K562 (cell line): ENCODE measurements around the gene F12. TPM values are rescaled to one million over a fixed set of nuclear protein-coding genes. Genes with fewer than 3 reads are reported as not detected.

Source experiments
- ATF7 ChIP-seq: fragments of 450-650 bp; IDR thresholded peaks from 2 replicates; pipeline ENCODE4 v1.7.1; 2014; ENCODE audit warnings: mild to moderate bottlenecking, moderate library complexity
- CHD2 ChIP-seq: IDR thresholded peaks from 2 replicates; pipeline ENCODE4 v1.6.1; 2011; ENCODE audit warnings: low read depth, low read length
- FOXP1 ChIP-seq: sonication (generic); formaldehyde crosslinking; IDR thresholded peaks from 2 replicates; pipeline ENCODE4 v1.8.0; 2022; ENCODE audit warnings: mild to moderate bottlenecking, missing genetic modification reagents
- KDM1A ChIP-seq, 2 experiments: fragments of 450-650 bp; IDR thresholded peaks; 2 replicates each; pipeline ENCODE4 v1.6.1; 2016; ENCODE audit warnings: mild to moderate bottlenecking in 2 of 2
- MXI1 ChIP-seq: IDR thresholded peaks from 2 replicates; pipeline ENCODE4 v1.6.1; 2011; ENCODE audit warnings: low read depth, mild to moderate bottlenecking, improper control_type of control experiment, low read length
- NR0B1 ChIP-seq: fragments of 450-650 bp; IDR thresholded peaks from one replicate; pipeline ENCODE4 v1.6.1; 2018; ENCODE audit warnings: mild to moderate bottlenecking, moderate library complexity; ENCODE audit not compliant: partially characterized antibody
- PTBP1 ChIP-seq: fragments of 200-400 bp; formaldehyde crosslinking; IDR thresholded peaks from 2 replicates; pipeline ENCODE4 v1.6.1; 2017; ENCODE audit warnings: low read depth, low read length
- ZBTB33 ChIP-seq: sonication (generic); formaldehyde crosslinking; IDR thresholded peaks from 2 replicates; pipeline ENCODE4 v1.8.1; 2023; ENCODE audit warnings: mild to moderate bottlenecking, missing genetic modification reagents
- ZFPM2 ChIP-seq: fragments of 250-450 bp; sonication (Bioruptor Pico); IDR thresholded peaks from 2 replicates; pipeline ENCODE4 v1.5.1; 2022; ENCODE audit warnings: mild to moderate bottlenecking
- ZHX1 ChIP-seq: fragments of 150-350 bp; conservative IDR thresholded peaks from 2 replicates; pipeline ENCODE4 v1.6.1; 2014; ENCODE audit warnings: low read length
- polyA plus RNA-seq, 8 experiments: library from polyadenylated mRNA; depleted of rRNA in 4 of 8; stranded (reverse) in 5 of 8; unstranded in 3 of 8; fragments of >200 nt; fragmentation: Nextera tagmentation in 2 of 8; fragmentation: Illumina TruSeq in 1 of 8; extraction: Ambion mirVana in 2 of 8; extraction: Trizol in 1 of 8; gene quantifications; 2 replicates each; pipeline versions ENCODE4 v1.2.1 to v1.2.3, GENCODE V29; 2011 to 2014; ENCODE audit warnings: inconsistent platforms in 1 of 8, missing spikeins in 1 of 8
- total RNA-seq, 7 experiments: library from RNA; depleted of rRNA in 6 of 7; stranded (reverse); fragments of >200 nt in 6 of 7; fragmentation: Illumina TruSeq in 2 of 7; extraction: Trizol in 2 of 7; gene quantifications; 2 replicates each; pipeline versions ENCODE4 v1.2.1 to v1.2.3, GENCODE V29; 2011 to 2021; ENCODE audit warnings: low replicate concordance in 1 of 7
- TF ChIP-seq, protein P1 (sequence below), 2 experiments: fragments of 450-650 bp in 1 of 2; sonication (generic) in 1 of 2; formaldehyde crosslinking in 1 of 2; IDR thresholded peaks; 2 replicates each; pipeline versions ENCODE4 v1.7.1 to v1.9.0; 2016 to 2022; ENCODE audit warnings: inconsistent platforms in 1 of 2, mild to moderate bottlenecking in 1 of 2, missing genetic modification reagents in 1 of 2

F12 gene
- total and polyA plus RNA-seq, 9 of the 15 experiments (the other 6 are each of a cell fraction or from before 2014, with no cell fraction given) = 0.59 to 18.3 (median 3.6) TPM

DNA sequence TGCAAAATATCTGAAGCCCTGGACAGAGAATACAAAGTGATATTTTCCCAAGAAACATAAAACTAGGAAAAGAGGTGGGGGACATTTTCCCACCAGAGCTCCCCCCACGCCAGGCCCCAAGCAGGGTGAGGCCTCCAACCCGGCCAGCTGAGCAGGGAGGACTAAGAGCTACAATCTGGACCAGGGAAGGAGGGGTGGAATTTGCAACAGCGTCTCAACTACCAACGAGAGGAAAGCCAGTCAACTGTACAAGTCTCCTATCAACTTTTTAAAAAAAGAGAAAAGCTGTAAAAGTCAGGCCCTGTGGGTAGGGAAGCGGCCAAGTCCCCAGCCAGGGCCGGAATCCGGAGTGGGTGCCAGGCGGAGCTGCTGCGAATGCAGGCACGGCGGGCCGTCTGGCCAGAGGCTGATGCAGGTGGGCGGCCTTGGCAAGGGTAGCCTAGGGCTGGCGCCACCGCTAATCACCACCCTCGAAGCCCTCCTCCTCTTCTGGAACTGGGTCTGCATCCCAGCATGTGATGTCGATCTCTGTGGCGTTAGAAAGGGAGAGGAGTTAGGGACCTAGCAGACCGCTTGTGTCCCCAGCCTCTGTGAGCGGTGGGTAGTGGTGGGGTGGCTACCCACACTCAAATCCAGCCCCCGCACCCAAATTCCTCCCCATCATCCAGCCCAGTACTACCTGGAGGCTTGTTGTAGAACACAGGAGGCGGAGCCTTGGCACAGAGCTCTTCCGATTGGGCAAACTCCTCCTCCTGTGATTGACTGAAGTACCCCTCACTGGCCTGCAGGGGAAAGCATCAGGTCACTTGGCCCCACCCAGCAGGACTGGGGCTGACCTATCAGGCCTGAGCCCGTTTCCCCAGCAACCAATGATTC is 47.9 kb upstream of the F12 start (continued):
- TF ChIP-seq, protein P1, sequence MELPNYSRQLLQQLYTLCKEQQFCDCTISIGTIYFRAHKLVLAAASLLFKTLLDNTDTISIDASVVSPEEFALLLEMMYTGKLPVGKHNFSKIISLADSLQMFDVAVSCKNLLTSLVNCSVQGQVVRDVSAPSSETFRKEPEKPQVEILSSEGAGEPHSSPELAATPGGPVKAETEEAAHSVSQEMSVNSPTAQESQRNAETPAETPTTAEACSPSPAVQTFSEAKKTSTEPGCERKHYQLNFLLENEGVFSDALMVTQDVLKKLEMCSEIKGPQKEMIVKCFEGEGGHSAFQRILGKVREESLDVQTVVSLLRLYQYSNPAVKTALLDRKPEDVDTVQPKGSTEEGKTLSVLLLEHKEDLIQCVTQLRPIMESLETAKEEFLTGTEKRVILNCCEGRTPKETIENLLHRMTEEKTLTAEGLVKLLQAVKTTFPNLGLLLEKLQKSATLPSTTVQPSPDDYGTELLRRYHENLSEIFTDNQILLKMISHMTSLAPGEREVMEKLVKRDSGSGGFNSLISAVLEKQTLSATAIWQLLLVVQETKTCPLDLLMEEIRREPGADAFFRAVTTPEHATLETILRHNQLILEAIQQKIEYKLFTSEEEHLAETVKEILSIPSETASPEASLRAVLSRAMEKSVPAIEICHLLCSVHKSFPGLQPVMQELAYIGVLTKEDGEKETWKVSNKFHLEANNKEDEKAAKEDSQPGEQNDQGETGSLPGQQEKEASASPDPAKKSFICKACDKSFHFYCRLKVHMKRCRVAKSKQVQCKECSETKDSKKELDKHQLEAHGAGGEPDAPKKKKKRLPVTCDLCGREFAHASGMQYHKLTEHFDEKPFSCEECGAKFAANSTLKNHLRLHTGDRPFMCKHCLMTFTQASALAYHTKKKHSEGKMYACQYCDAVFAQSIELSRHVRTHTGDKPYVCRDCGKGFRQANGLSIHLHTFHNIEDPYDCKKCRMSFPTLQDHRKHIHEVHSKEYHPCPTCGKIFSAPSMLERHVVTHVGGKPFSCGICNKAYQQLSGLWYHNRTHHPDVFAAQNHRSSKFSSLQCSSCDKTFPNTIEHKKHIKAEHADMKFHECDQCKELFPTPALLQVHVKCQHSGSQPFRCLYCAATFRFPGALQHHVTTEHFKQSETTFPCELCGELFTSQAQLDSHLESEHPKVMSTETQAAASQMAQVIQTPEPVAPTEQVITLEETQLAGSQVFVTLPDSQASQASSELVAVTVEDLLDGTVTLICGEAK (IDR thresholded peaks at IDR 0.05) = 0 out of 2 replicates have a peak, but pooled peaks have one; percentile 36
- TF ChIP-seq, protein P1 (CRISPR knock-in tag; IDR thresholded peaks at IDR 0.05) = no peak
- peak; percentile 83 to 88 for TF ChIP-seq KDM1A (IDR thresholded peaks at IDR 0.05)
- no peak for TF ChIP-seq NR0B1
- 0 out of 2 replicates have a peak, but pooled peaks have one; percentile 30 for TF ChIP-seq ZBTB33 (CRISPR knock-in tag)
- no peak for TF ChIP-seq FOXP1 (CRISPR knock-in tag)
- no peak for TF ChIP-seq ZFPM2 (CRISPR knock-in tag)
- TF ChIP-seq ZHX1 = no peak
- TF ChIP-seq ATF7 = peak; percentile 48; the same call in 1 of the 2 replicates
- peak; percentile 99 for TF ChIP-seq MXI1
- TF ChIP-seq CHD2 = no peak
- no peak for TF ChIP-seq PTBP1
